GM08714 (cell line): ENCODE measurements around the gene PRKRA.

Source experiments
- H3K4me3 ChIP-seq: fragments of 200-500 bp; sonication (Bioruptor generic); 2 replicates; pipeline ENCODE4 v1.5.1; 2014; ENCODE audit warnings: mild to moderate bottlenecking, low read length, inconsistent platforms
- ZNF274 ChIP-seq: IDR thresholded peaks from 2 replicates; pipeline ENCODE4 v1.6.1; 2012; ENCODE audit warnings: mild to moderate bottlenecking, low read depth, low read length

PRKRA gene

DNA sequence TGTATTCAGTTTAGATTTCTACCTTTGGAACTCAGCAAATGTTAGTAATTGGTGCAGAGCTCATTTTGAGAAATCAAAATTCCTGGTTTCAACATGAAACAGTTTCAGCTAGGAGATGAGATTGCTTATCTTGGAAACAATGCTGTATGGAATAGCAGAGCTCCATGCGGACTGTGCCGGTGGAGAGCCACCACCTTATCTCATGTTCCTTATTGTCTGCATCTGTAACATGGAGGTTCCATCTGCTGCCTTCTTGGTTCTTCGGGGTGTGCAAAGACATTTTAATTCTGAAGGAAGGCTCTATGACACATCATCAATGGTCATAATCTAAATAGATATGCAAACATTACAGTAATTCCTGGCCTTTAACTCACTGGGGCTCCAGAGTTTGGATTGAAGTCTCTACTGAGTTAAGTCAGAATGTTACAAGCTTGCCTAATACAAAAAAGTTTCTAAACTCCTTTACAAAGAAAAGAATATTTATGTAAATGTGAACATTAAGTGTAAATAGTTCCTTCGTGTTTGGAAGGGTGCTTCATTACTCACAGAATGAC, 65.3 kb downstream of the PRKRA start:
- H3K4me3 ChIP-seq: no peak overlapping the region
- no peak for TF ChIP-seq ZNF274

- no peak overlapping the region for H3K4me3 ChIP-seq
- TF ChIP-seq ZNF274: no peak
Measured at GRCh38 chr2:178383718-178384117, 67.3 kb downstream of the PRKRA start.
